Right lobe of liver (tissue), 6 donors: ENCODE data around the gene PPA2. TPM values are rescaled to one million over a fixed set of nuclear protein-coding genes. Genes with fewer than 3 reads are reported as not detected.

ENCODE experiments used
- ATAC-seq, 4 donors: fragments of 200-7000 bp; cut with Tn5 transposase; one replicate each; pipeline ENCODE4 v1.9.1; 2020; ENCODE audit warnings: mild to moderate bottlenecking in 4 of 4, moderate library complexity in 4 of 4
- DNase-seq, 3 donors: peaks; one replicate each; pipeline ENCODE4 v3.0.0-alpha.2; 2020
- H3K27ac ChIP-seq, 3 donors: fragments of 200-600 bp; one replicate each; pipeline ENCODE4 v1.8.0; 2022
- H3K27me3 ChIP-seq, 2 donors: fragments of 200-600 bp; one replicate each; pipeline ENCODE4 v1.8.0; 2022
- H3K36me3 ChIP-seq, 4 donors: fragments of 200-600 bp; sonication (generic) in 1 of 4; one replicate each; pipeline versions ENCODE4 v1.5.1 to v1.8.0; 2017 to 2022; ENCODE audit warnings: control low read depth in 1 of 4
- H3K4me1 ChIP-seq, 4 donors: fragments of 200-600 bp; sonication (generic) in 1 of 4; one replicate each; pipeline versions ENCODE4 v1.5.1 to v1.8.0; 2017 to 2022; ENCODE audit warnings: control low read depth in 1 of 4
- H3K4me3 ChIP-seq, 3 donors: fragments of 200-600 bp; one replicate each; pipeline ENCODE4 v1.8.0; 2022
- H3K9me3 ChIP-seq, 4 donors: fragments of 200-600 bp; sonication (generic) in 1 of 4; one replicate each; pipeline versions ENCODE4 v1.5.1 to v1.8.0; 2017 to 2022; ENCODE audit warnings: control low read depth in 1 of 4
- POLR2A ChIP-seq: fragments of 450-650 bp; IDR thresholded peaks from one replicate; pipeline ENCODE4 v1.6.1; 2017; ENCODE audit warnings: antibody characterized with exemption, mild to moderate bottlenecking
- WGBS: methylation state at CpG from one replicate; pipeline ENCODE4 v1.1.6; 2018; ENCODE audit warnings: low coverage, low lambda C conversion rate; ENCODE audit not compliant: insufficient coverage; ENCODE audit errors: missing lambda C conversion rate; 5-methylcytosine and 5-hydroxymethylcytosine counted together
- intact Hi-C, 2 donors: fragments of 100-400 bp; cut with DNase I; formaldehyde crosslinking; loops; one replicate each; pipeline versions ENCODE4 v1.11.2 to v1.14.1; 2022
- total RNA-seq, 6 experiments: library from RNA; depleted of rRNA in 2 of 6; stranded (reverse); fragments of >200 nt in 2 of 6; fragmentation: NEBNext Ultra II Directional in 3 of 6; extraction: Animal tissue kit (Norgen Biotek cat#: 25700) in 3 of 6; gene quantifications; one replicate each; pipeline versions ENCODE4 v1.1.0 to v1.2.4, GENCODE V29; 2016 to 2023
- TF ChIP-seq, protein P1 (sequence below), 4 donors: fragments of 200-600 bp in 3 of 4; fragments of 450-650 bp in 1 of 4; IDR thresholded peaks; one replicate each; pipeline versions ENCODE4 v1.5.1 to v1.8.0; 2016 to 2022; ENCODE audit warnings: antibody characterized with exemption in 4 of 4, mild to moderate bottlenecking in 2 of 4
- donor health status: DM: no; HTN: yes; CAD: no.
- donor health status: DM: no; HTN: no; CAD: no.
- donor health status: DM: no; HTN: no; CAD: no.
- donor health status: DM: no; HTN: yes; CAD: no.
- donor health status: DM: no; HTN: yes; CAD: no.

The PPA2 gene
- total RNA-seq, 6 experiments from 2014 or later = 45.9 to 78.3 (median 65.1) TPM

DNA sequence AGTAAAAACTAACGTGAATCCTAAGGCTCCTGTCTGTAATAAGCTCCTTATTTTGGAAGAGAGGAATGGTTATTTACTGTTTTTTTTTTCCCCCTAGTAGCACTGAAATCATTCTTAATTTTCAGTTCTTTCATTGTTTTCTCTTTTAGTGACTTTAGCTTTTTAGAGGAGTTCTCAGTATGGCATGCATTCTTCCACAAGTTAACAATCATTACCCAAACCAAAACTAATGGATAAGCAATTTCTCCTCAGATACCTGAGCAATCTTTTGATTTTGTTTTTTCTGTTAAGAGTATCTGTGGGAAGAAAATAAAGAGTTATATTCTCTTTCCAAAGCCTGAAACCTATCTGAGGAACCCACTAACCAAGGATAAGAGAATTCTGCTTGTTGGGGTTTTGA, 16.7 kb upstream of the PPA2 start:
- H3K27ac ChIP-seq = no peak overlapping the region
- no peaks in the 10 kb centered on the region for H3K9me3 ChIP-seq
- no peaks in the 10 kb centered on the region for H3K4me1 ChIP-seq
- DNase-seq (no peak), ATAC-seq (no peak)
- H3K4me3 ChIP-seq = no peak overlapping the region
- no peaks in the 10 kb centered on the region for H3K27me3 ChIP-seq
- no peaks in the 10 kb centered on the region for H3K36me3 ChIP-seq
- intact Hi-C loops = no loop called here
- TF ChIP-seq, protein P1, sequence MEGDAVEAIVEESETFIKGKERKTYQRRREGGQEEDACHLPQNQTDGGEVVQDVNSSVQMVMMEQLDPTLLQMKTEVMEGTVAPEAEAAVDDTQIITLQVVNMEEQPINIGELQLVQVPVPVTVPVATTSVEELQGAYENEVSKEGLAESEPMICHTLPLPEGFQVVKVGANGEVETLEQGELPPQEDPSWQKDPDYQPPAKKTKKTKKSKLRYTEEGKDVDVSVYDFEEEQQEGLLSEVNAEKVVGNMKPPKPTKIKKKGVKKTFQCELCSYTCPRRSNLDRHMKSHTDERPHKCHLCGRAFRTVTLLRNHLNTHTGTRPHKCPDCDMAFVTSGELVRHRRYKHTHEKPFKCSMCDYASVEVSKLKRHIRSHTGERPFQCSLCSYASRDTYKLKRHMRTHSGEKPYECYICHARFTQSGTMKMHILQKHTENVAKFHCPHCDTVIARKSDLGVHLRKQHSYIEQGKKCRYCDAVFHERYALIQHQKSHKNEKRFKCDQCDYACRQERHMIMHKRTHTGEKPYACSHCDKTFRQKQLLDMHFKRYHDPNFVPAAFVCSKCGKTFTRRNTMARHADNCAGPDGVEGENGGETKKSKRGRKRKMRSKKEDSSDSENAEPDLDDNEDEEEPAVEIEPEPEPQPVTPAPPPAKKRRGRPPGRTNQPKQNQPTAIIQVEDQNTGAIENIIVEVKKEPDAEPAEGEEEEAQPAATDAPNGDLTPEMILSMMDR (IDR thresholded peaks at IDR 0.05) = no peak
- no peak for TF ChIP-seq POLR2A
- 40% methylated on average over 1 of the region's 1 CpG for WGBS

DNA sequence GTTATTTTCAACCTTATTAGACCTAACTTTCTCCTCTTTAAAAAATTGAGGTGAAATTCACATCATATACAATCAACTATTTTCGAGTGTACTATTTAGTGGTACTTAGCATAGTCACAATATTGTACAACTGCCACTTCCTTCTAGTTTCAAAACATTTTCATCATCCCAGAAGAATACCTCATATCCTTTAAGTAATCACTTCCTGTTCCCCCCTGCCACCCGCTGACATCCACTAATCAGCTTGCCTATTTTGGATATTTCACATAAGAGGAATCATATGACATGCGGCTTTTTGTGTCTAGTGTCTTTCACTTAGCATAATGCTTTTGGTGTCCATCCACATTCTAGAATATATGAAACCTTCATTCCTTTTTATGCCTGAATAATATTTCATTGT, 10.0 kb upstream of the PPA2 start:
- no peak for ATAC-seq
- TF ChIP-seq, protein P1 (IDR thresholded peaks at IDR 0.05) = no peak
- no peak for TF ChIP-seq POLR2A

GRCh38 chr4:105474099-105474518, 247 bp upstream of the PPA2 start:
- H3K27ac ChIP-seq = peak overlapping the region; percentile 98 to 99 (median 99)
- H3K9me3 ChIP-seq = no peaks in the 10 kb centered on the region
- peaks cover 2 to 26% (median 6%) of the 10 kb centered on the region in 4 donors for H3K4me1 ChIP-seq
- TF ChIP-seq POLR2A = no peak
- TF ChIP-seq, protein P1 (IDR thresholded peaks at IDR 0.05) = peak; percentile 86 to 98 (median 92)
- ATAC-seq (peak in 2 of 4 donors; percentile 96 to 98), DNase-seq (peak; percentile 92 to 93 (median 93))
- 8% methylated on average over 11 of the region's 23 CpGs for WGBS
- no peaks in the 10 kb centered on the region for H3K27me3 ChIP-seq
- intact Hi-C loops = loop anchor here in 1 of 2 donors (5.0 kb wide), 1 partner anchor 327 kb away; the partner anchor contains the start of gene TET2
- peak overlapping the region; percentile 81 to 93 (median 92) for H3K4me3 ChIP-seq
- no peaks in the 10 kb centered on the region for H3K36me3 ChIP-seq

More for the DNA sequence above, 10.0 kb upstream of the PPA2 start:
- 51% methylated on average over 3 of the region's 3 CpGs for WGBS
- H3K4me1 ChIP-seq = no peaks in the 10 kb centered on the region
- intact Hi-C loops = no loop called here
- H3K4me3 ChIP-seq = no peak overlapping the region
- H3K27ac ChIP-seq = no peak overlapping the region
- H3K9me3 ChIP-seq = no peaks in the 10 kb centered on the region
- DNase-seq = no peak
- H3K36me3 ChIP-seq = no peaks in the 10 kb centered on the region
- no peaks in the 10 kb centered on the region for H3K27me3 ChIP-seq

DNA sequence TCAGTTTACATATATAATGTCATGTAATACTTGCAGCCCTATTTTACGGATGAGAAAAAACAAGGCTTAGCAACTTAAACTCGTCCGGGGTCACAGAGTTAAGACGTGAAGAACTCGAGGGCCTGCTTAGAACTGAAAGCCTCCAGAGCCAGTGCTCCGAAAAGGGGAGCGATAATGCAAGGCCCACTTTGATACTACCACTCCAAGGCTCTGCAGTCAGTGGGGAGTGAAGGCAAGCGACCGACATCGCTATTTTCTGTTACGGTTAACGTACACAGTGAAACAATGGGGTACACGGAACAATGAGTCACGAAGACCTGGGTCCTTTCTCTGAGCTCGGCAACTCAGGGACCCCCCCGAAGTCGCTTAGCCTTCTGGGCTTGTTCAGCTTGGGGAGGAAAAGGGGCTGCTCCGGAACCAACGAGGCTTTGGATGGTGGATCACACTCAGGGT, 965 bp downstream of the PPA2 start:
- H3K4me1 ChIP-seq = peaks cover 2 to 29% (median 6%) of the 10 kb centered on the region in 4 donors
- H3K27ac ChIP-seq = peak overlapping the region; percentile 98 to 99 (median 99)
- H3K27me3 ChIP-seq = no peaks in the 10 kb centered on the region
- ATAC-seq (peak in 2 of 4 donors; percentile 2 to 19), DNase-seq (no peak)
- peak overlapping the region; percentile 81 to 93 (median 92) for H3K4me3 ChIP-seq
- intact Hi-C loops = loop anchor here in 1 of 2 donors (5.0 kb wide), 1 partner anchor 326 kb away; the partner anchor contains the start of gene TET2
- WGBS = 1% methylated on average over 10 of the region's 19 CpGs
- no peaks in the 10 kb centered on the region for H3K9me3 ChIP-seq
- no peaks in the 10 kb centered on the region for H3K36me3 ChIP-seq
- no peak for TF ChIP-seq POLR2A
- TF ChIP-seq, protein P1 (IDR thresholded peaks at IDR 0.05) = no peak
